ENCODE results near the gene TSPAN5.

TSPAN5 gene

GRCh38 chr4:98603683-98604521, 54.5 kb downstream of the TSPAN5 start:
- no peak overlapping the region for H3K4me3 ChIP-seq (replicated peaks; ENCODE audit: low read depth, low read length)
- no peak for DNase-seq (ENCODE audit: extremely low read depth, low read depth)
- TF ChIP-seq CTCF (IDR thresholded peaks at IDR 0.05; ENCODE audit: low read depth, low read length, missing control alignments), result no peak

GRCh38 chr4:98602270-98602669, 56.1 kb downstream of the TSPAN5 start:
- no peak overlapping the region for H3K4me3 ChIP-seq (replicated peaks; ENCODE audit: low read depth, low read length)
- no peak for TF ChIP-seq CTCF (IDR thresholded peaks at IDR 0.05; ENCODE audit: low read depth, low read length, missing control alignments)
- DNase-seq (ENCODE audit: extremely low read depth, low read depth), result no peak

GRCh38 chr4:98601708-98602107, 56.7 kb downstream of the TSPAN5 start:
- TF ChIP-seq CTCF (IDR thresholded peaks at IDR 0.05; ENCODE audit: low read depth, low read length, missing control alignments), result no peak
- DNase-seq (ENCODE audit: extremely low read depth, low read depth), result no peak
- H3K4me3 ChIP-seq (replicated peaks; ENCODE audit: low read depth, low read length), result no peak overlapping the region

- TF ChIP-seq CTCF (IDR thresholded peaks at IDR 0.05; ENCODE audit: low read depth, low read length, missing control alignments), result no peak
- H3K4me3 ChIP-seq (replicated peaks; ENCODE audit: low read depth, low read length), result no peak overlapping the region
- no peak for DNase-seq (ENCODE audit: extremely low read depth, low read depth)
Measured at GRCh38 chr4:98599617-98600205, 58.7 kb downstream of the TSPAN5 start.

GRCh38 chr4:98586962-98587354, 71.5 kb downstream of the TSPAN5 start:
- no peak overlapping the region for H3K4me3 ChIP-seq (replicated peaks; ENCODE audit: low read depth, low read length)
- TF ChIP-seq CTCF (IDR thresholded peaks at IDR 0.05; ENCODE audit: low read depth, low read length, missing control alignments), result no peak
- no peak for DNase-seq (ENCODE audit: extremely low read depth, low read depth)

GRCh38 chr4:98586291-98586961, 72.0 kb downstream of the TSPAN5 start:
- TF ChIP-seq CTCF (IDR thresholded peaks at IDR 0.05; ENCODE audit: low read depth, low read length, missing control alignments), result no peak
- no peak overlapping the region for H3K4me3 ChIP-seq (replicated peaks; ENCODE audit: low read depth, low read length)
- DNase-seq (ENCODE audit: extremely low read depth, low read depth), result no peak
